ENCODE measurements around the gene TBL1X. TPM values are rescaled to one million over a fixed set of nuclear protein-coding genes. Genes with fewer than 3 reads are reported as not detected.

Gene TBL1X
- total and polyA plus RNA-seq, 2 experiments from 2014 or later = 8.7 to 26.9 TPM

DNA sequence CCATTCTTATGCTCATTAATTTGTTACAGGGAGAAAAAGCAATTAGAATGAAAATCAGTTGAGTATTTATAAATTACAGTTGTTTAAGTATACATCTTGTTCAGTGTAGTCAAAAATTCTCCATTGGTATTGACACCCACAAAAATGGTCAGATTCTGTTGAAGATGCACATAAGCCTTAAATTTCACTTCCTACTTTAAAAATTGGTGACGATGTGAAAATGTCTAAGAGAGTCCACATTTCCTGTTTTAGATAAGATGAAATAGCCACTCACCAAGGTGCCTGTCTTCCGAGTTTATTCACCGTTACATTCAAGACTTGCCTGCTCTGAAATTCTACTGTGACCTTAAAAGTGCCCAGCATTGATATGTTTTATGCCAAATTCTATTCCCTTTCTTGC, 207.1 kb downstream of the TBL1X start:
- DNase-seq (ENCODE audit: low spot score) = no peak
- H3K36me3 ChIP-seq (ENCODE audit: insufficient read depth) = no peaks in the 10 kb centered on the region
- no peak overlapping the region for H3K27ac Mint-ChIP-seq

More for the DNA sequence above, 207.1 kb downstream of the TBL1X start:
- Histone ChIP-seq H3K4me3 (no peak overlapping the region), H4K20me1 (replicated peaks; ENCODE audit: insufficient read depth) (no peaks in the 10 kb centered on the region), H2AFZ (no peak overlapping the region), H3K27ac (ENCODE audit: low read depth) (no peak overlapping the region), H3K9me2 (ENCODE audit: insufficient read depth) (no peaks in the 10 kb centered on the region), H3F3A (replicated peaks; ENCODE audit: low read depth) (no peaks in the 10 kb centered on the region), H3K4me2 (no peak overlapping the region), H3K4me1 (ENCODE audit: insufficient read depth) (peaks cover 23% of the 10 kb centered on the region), H3K27me3 (ENCODE audit: insufficient read depth) (no peaks in the 10 kb centered on the region), H3K79me2 (replicated peaks; ENCODE audit: insufficient read depth) (no peaks in the 10 kb centered on the region)
- no peak for TF ChIP-seq JUNB (IDR thresholded peaks at IDR 0.05; ENCODE audit: unreplicated experiment)
- TF ChIP-seq STAT1 (IDR thresholded peaks at IDR 0.05; ENCODE audit: unreplicated experiment) = no peak
- TF ChIP-seq, protein P1, sequence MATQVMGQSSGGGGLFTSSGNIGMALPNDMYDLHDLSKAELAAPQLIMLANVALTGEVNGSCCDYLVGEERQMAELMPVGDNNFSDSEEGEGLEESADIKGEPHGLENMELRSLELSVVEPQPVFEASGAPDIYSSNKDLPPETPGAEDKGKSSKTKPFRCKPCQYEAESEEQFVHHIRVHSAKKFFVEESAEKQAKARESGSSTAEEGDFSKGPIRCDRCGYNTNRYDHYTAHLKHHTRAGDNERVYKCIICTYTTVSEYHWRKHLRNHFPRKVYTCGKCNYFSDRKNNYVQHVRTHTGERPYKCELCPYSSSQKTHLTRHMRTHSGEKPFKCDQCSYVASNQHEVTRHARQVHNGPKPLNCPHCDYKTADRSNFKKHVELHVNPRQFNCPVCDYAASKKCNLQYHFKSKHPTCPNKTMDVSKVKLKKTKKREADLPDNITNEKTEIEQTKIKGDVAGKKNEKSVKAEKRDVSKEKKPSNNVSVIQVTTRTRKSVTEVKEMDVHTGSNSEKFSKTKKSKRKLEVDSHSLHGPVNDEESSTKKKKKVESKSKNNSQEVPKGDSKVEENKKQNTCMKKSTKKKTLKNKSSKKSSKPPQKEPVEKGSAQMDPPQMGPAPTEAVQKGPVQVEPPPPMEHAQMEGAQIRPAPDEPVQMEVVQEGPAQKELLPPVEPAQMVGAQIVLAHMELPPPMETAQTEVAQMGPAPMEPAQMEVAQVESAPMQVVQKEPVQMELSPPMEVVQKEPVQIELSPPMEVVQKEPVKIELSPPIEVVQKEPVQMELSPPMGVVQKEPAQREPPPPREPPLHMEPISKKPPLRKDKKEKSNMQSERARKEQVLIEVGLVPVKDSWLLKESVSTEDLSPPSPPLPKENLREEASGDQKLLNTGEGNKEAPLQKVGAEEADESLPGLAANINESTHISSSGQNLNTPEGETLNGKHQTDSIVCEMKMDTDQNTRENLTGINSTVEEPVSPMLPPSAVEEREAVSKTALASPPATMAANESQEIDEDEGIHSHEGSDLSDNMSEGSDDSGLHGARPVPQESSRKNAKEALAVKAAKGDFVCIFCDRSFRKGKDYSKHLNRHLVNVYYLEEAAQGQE (IDR thresholded peaks at IDR 0.05; ENCODE audit: unreplicated experiment) = no peak
- no peak for TF ChIP-seq NANOG (IDR thresholded peaks at IDR 0.05; ENCODE audit: borderline replicate concordance)
- no peak for TF ChIP-seq ZNF114 (CRISPR knock-in tag; IDR thresholded peaks at IDR 0.05)
- TF ChIP-seq, protein P2, sequence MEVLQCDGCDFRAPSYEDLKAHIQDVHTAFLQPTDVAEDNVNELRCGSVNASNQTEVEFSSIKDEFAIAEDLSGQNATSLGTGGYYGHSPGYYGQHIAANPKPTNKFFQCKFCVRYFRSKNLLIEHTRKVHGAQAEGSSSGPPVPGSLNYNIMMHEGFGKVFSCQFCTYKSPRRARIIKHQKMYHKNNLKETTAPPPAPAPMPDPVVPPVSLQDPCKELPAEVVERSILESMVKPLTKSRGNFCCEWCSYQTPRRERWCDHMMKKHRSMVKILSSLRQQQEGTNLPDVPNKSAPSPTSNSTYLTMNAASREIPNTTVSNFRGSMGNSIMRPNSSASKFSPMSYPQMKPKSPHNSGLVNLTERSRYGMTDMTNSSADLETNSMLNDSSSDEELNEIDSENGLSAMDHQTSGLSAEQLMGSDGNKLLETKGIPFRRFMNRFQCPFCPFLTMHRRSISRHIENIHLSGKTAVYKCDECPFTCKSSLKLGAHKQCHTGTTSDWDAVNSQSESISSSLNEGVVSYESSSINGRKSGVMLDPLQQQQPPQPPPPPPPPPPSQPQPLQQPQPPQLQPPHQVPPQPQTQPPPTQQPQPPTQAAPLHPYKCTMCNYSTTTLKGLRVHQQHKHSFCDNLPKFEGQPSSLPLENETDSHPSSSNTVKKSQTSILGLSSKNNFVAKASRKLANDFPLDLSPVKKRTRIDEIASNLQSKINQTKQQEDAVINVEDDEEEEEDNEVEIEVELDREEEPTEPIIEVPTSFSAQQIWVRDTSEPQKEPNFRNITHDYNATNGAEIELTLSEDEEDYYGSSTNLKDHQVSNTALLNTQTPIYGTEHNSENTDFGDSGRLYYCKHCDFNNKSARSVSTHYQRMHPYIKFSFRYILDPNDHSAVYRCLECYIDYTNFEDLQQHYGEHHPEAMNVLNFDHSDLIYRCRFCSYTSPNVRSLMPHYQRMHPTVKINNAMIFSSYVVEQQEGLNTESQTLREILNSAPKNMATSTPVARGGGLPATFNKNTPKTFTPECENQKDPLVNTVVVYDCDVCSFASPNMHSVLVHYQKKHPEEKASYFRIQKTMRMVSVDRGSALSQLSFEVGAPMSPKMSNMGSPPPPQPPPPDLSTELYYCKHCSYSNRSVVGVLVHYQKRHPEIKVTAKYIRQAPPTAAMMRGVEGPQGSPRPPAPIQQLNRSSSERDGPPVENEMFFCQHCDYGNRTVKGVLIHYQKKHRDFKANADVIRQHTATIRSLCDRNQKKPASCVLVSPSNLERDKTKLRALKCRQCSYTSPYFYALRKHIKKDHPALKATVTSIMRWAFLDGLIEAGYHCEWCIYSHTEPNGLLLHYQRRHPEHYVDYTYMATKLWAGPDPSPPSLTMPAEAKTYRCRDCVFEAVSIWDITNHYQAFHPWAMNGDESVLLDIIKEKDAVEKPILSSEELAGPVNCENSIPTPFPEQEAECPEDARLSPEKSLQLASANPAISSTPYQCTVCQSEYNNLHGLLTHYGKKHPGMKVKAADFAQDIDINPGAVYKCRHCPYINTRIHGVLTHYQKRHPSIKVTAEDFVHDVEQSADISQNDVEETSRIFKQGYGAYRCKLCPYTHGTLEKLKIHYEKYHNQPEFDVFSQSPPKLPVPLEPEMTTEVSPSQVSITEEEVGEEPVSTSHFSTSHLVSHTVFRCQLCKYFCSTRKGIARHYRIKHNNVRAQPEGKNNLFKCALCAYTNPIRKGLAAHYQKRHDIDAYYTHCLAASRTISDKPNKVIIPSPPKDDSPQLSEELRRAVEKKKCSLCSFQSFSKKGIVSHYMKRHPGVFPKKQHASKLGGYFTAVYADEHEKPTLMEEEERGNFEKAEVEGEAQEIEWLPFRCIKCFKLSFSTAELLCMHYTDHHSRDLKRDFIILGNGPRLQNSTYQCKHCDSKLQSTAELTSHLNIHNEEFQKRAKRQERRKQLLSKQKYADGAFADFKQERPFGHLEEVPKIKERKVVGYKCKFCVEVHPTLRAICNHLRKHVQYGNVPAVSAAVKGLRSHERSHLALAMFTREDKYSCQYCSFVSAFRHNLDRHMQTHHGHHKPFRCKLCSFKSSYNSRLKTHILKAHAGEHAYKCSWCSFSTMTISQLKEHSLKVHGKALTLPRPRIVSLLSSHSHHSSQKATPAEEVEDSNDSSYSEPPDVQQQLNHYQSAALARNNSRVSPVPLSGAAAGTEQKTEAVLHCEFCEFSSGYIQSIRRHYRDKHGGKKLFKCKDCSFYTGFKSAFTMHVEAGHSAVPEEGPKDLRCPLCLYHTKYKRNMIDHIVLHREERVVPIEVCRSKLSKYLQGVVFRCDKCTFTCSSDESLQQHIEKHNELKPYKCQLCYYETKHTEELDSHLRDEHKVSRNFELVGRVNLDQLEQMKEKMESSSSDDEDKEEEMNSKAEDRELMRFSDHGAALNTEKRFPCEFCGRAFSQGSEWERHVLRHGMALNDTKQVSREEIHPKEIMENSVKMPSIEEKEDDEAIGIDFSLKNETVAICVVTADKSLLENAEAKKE (CRISPR knock-in tag; IDR thresholded peaks at IDR 0.05) = no peak
- TF ChIP-seq, protein P3, sequence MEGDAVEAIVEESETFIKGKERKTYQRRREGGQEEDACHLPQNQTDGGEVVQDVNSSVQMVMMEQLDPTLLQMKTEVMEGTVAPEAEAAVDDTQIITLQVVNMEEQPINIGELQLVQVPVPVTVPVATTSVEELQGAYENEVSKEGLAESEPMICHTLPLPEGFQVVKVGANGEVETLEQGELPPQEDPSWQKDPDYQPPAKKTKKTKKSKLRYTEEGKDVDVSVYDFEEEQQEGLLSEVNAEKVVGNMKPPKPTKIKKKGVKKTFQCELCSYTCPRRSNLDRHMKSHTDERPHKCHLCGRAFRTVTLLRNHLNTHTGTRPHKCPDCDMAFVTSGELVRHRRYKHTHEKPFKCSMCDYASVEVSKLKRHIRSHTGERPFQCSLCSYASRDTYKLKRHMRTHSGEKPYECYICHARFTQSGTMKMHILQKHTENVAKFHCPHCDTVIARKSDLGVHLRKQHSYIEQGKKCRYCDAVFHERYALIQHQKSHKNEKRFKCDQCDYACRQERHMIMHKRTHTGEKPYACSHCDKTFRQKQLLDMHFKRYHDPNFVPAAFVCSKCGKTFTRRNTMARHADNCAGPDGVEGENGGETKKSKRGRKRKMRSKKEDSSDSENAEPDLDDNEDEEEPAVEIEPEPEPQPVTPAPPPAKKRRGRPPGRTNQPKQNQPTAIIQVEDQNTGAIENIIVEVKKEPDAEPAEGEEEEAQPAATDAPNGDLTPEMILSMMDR (conservative IDR thresholded peaks at IDR 0.05; ENCODE audit: low read depth in 2 of 2) = no peak
- TF ChIP-seq EZH2phosphoT487 (IDR thresholded peaks at IDR 0.05; ENCODE audit: unreplicated experiment) = no peak
- TF ChIP-seq, protein P4, sequence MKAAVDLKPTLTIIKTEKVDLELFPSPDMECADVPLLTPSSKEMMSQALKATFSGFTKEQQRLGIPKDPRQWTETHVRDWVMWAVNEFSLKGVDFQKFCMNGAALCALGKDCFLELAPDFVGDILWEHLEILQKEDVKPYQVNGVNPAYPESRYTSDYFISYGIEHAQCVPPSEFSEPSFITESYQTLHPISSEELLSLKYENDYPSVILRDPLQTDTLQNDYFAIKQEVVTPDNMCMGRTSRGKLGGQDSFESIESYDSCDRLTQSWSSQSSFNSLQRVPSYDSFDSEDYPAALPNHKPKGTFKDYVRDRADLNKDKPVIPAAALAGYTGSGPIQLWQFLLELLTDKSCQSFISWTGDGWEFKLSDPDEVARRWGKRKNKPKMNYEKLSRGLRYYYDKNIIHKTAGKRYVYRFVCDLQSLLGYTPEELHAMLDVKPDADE (IDR thresholded peaks at IDR 0.05) = no peak
- TF ChIP-seq CREB1 (CRISPR knock-in tag; IDR thresholded peaks at IDR 0.05; ENCODE audit: low read depth) = no peak
- TF ChIP-seq EZH2 (IDR thresholded peaks at IDR 0.05; ENCODE audit: low read depth, unreplicated experiment) = no peak
- no peak for TF ChIP-seq ZNF331 (CRISPR knock-in tag; IDR thresholded peaks at IDR 0.05; ENCODE audit: low read depth)
- TF ChIP-seq POLR2AphosphoS5 (IDR thresholded peaks at IDR 0.05; ENCODE audit: low read depth) = no peak
- Mint-ChIP-seq H3K9me3 (no peaks in the 10 kb centered on the region), H3K27me3 (ENCODE audit: insufficient read depth, low read depth, poor library complexity) (no peaks in the 10 kb centered on the region), H3K4me1 (peaks cover 19% of the 10 kb centered on the region; the same call in 2 of the 3 replicates), H3K4me3 (no peak overlapping the region), H3K36me3 (ENCODE audit: low read depth) (peaks cover 5% of the 10 kb centered on the region; the same call in 2 of the 3 replicates)
- ATAC-seq = no peak

Data from GM23338 (cell line).